Measurements from ENCODE around the gene EZH1. TPM values are rescaled to one million over a fixed set of nuclear protein-coding genes. Genes with fewer than 3 reads are reported as not detected.
"Not testable (repeated sequence)": the region's sequence is repeated elsewhere in the genome, so short reads cannot be mapped to it uniquely, and the experiment has no call there.

Gene EZH1
- total RNA-seq, 1 donor from 2014 or later = 56.2 TPM

- DNase-seq (no peak), ATAC-seq (no peak)
- H3K27ac ChIP-seq = peak overlapping the region; percentile 85
- peaks cover 36% of the 10 kb centered on the region for H3K4me1 ChIP-seq
- H3K36me3 ChIP-seq = no peaks in the 10 kb centered on the region
- no peaks in the 10 kb centered on the region for H3K27me3 ChIP-seq (ENCODE audit: low read depth)
- intact Hi-C loops (cut with DNase I) = no loop called here
- no peak for TF ChIP-seq CTCF (IDR thresholded peaks at IDR 0.05)
- H3K9me3 ChIP-seq = no peaks in the 10 kb centered on the region
- H3K4me3 ChIP-seq = peak overlapping the region; percentile 84
These were observed 1.1 kb downstream of the EZH1 start for GRCh38 chr17:42743595-42744282.

DNA sequence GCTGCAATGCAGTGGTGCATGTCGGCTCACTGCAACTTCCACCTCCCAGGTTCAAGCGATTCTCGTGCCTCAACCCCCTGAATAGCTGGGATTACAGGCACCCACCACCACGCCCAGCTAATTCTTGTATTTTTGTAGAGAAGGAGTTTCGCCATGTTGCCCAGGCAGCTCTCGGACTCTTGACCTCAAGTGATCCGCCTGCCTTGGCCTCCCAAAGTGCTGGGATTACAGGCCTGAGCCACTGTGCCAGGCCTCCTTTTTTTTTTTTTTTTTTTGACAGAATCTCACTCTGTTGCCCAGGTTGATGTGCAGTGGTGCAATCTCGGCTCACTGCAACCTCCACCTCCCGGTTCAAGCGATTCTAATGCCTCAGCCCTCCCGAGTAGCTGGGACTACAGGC is 1.9 kb downstream of the EZH1 start:
- DNase-seq = peak; percentile 55
- ATAC-seq; H3K9me3 ChIP-seq; H3K36me3 ChIP-seq; H3K4me3 ChIP-seq; intact Hi-C loops (cut with DNase I); H3K27me3 ChIP-seq (ENCODE audit: low read depth): not testable (repeated sequence)
- H3K4me1 ChIP-seq = peaks cover 36% of the 10 kb centered on the region
- H3K27ac ChIP-seq = peak overlapping the region; percentile 85

- DNase-seq = no peak
- ATAC-seq = no peak
These were observed 4.1 kb downstream of the EZH1 start for GRCh38 chr17:42740699-42741098.

DNA sequence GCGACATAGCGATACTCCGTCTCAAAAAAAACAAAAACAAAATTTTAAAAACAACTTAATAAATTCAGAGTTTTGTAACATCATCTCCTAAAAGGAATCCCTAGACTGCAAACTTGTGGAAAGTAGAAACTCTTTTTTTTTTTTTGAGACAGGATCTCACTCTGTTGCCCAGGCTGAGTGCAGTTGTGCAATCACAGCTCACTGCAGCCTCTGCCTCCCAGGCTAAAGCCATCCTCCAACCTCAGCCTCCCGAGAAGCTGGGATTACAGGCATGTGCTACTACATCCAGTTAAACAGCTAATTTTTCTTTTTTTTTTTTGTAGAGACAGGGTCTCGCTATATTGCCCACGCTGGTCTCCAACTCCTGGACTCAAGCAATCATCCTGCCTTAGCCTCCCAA is 19.7 kb downstream of the EZH1 start:
- Histone ChIP-seq H3K27me3 (ENCODE audit: low read depth) (no peaks in the 10 kb centered on the region), H3K36me3 (peaks cover 97% of the 10 kb centered on the region), H3K4me3 (no peak overlapping the region), H3K4me1 (no peaks in the 10 kb centered on the region), H3K9me3 (no peaks in the 10 kb centered on the region), H3K27ac (no peak overlapping the region)
- ATAC-seq (no peak), DNase-seq (no peak)
- intact Hi-C loops (cut with DNase I) = no loop called here
- TF ChIP-seq CTCF (IDR thresholded peaks at IDR 0.05) = no peak

More at GRCh38 chr17:42740699-42741098, 4.1 kb downstream of the EZH1 start:
- intact Hi-C loops (cut with DNase I) = no loop called here
- no peak overlapping the region for H3K4me3 ChIP-seq
- peaks cover 46% of the 10 kb centered on the region for H3K4me1 ChIP-seq
- no peaks in the 10 kb centered on the region for H3K27me3 ChIP-seq (ENCODE audit: low read depth)
- H3K9me3 ChIP-seq = no peaks in the 10 kb centered on the region
- no peak overlapping the region for H3K27ac ChIP-seq
- TF ChIP-seq CTCF (IDR thresholded peaks at IDR 0.05) = no peak
- no peaks in the 10 kb centered on the region for H3K36me3 ChIP-seq

DNA sequence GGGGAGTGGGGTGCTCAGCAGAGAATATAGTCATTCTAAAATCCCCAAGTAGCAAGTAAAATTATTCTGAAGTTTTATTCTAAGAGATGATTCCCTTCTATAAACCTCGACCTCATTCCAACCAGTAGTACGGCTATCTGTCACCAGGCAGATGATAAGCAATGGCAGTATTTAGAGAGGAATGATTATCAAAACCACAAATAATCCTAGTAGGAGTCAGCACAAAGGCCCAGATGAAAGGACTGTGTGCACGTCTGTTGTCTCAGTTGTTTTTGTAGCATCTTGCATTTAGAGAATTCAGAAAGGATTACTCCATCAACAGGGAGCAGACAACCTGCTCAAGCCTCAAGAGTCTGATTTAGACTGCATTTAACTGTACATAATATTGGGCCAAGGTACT is 21.2 kb downstream of the EZH1 start:
- H3K36me3 ChIP-seq = peaks cover 97% of the 10 kb centered on the region

More for the DNA sequence above, 21.2 kb downstream of the EZH1 start:
- H3K27me3 ChIP-seq (ENCODE audit: low read depth) = no peaks in the 10 kb centered on the region
- ATAC-seq (no peak), DNase-seq (no peak)
- no peak for TF ChIP-seq CTCF (IDR thresholded peaks at IDR 0.05)
- H3K27ac ChIP-seq = no peak overlapping the region
- H3K4me3 ChIP-seq = no peak overlapping the region
- intact Hi-C loops (cut with DNase I) = loop anchor here (5.0 kb wide), 1 partner anchor 39 kb away; the partner anchor contains the start of gene RAMP2
- H3K9me3 ChIP-seq = no peaks in the 10 kb centered on the region
- no peaks in the 10 kb centered on the region for H3K4me1 ChIP-seq

All from lower lobe of right lung (tissue), 2 donors.